ENCODE data around the gene CDH6.

- TF ChIP-seq ZNF274 (IDR thresholded peaks at IDR 0.05; ENCODE audit: low read depth, low read length) (no peak), YY1 (IDR thresholded peaks at IDR 0.05; ENCODE audit: insufficient read depth, insufficient read length) (no peak), SUZ12 (IDR thresholded peaks at IDR 0.05; ENCODE audit: extremely low read depth, insufficient read depth, insufficient read length) (no peak)
These were observed 31.6 kb downstream of the CDH6 start for GRCh38 chr5:31225118-31225517.

Measured in NT2/D1 (cell line).